ENCODE measurements around the gene PLA2G2D. TPM values are rescaled to one million over a fixed set of nuclear protein-coding genes. Genes with fewer than 3 reads are reported as not detected.

Gene PLA2G2D
- total and polyA plus RNA-seq, 7 experiments from 2014 or later = not detected

DNA sequence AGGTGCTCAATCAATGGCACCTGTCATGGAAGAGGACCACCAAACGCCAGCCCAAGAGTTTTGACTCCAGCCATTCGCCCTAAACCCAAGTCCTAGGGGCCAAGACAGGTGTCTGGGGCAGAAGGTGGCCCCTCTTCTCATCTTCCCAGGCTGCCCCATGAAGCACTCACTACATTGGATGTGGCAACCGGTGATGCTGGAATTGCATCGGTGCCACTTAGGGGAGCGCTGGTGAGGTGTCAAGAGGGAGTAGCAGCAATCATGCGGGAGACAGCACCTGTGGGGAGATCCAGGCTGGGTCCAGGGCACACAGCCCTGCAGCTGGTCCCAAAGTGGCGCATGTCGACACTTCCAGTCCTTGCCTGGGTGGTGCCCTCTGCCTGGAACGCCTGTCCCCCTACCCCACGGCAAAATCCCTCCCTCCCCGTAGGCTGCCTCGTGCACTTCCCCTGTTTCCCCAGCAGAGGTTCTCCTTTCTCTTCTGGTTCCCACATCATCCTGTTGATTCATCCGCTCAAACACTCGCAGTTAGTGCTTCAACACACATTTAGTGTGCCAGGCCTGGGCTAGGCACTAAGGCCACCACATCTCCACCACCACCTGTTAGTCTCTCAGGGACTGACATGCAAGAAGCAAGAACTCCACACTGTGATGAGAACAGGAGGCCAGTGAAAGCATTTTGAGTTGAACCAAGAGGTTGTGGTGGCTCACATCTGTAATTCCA lies 18.5 kb downstream of the PLA2G2D start:
- no peaks in the 10 kb centered on the region for H3K4me1 ChIP-seq (ENCODE audit: control insufficient read depth in 2 of 2, insufficient read depth in 2 of 2, low read length in 2 of 2)
- ChIA-PET POLR2A (no interaction called here), CTCF (interaction anchor here (1.3 kb wide), 1 partner anchor 95 kb away, joined by 4 read pairs; no protein-coding TSS in a partner anchor)
- no peak overlapping the region for H3K4me3 Mint-ChIP-seq
- peaks cover 0 to 3% of the 10 kb centered on the region in 2 donors for H3K27me3 ChIP-seq (ENCODE audit: control insufficient read depth in 2 of 2, insufficient read depth in 2 of 2, low read length in 2 of 2)
- intact Hi-C loops (cut with micrococcal nuclease) = loop anchor here (1.0 kb wide), 1 partner anchor 52 kb away; no protein-coding TSS in a partner anchor
- peaks cover 0 to 5% (median 0%) of the 10 kb centered on the region in 5 donors for H3K27me3 Mint-ChIP-seq
- H3K4me1 Mint-ChIP-seq = peaks cover 0 to 6% (median 0%) of the 10 kb centered on the region in 7 donors
- H3K9me3 Mint-ChIP-seq = no peaks in the 10 kb centered on the region
- DNase-seq (peak in 5 of 9 donors; percentile 5 to 34 (median 18)), ATAC-seq (peak; percentile 60)
- no peak overlapping the region for H3K27ac ChIP-seq (ENCODE audit: low read depth, low read length)
- no peak overlapping the region for H3K27ac Mint-ChIP-seq
- no peaks in the 10 kb centered on the region for H3K36me3 ChIP-seq (ENCODE audit: control insufficient read depth in 2 of 3, insufficient read depth in 3 of 3, low read length in 3 of 3)
- no peaks in the 10 kb centered on the region for H3K36me3 Mint-ChIP-seq
- H3K9me3 ChIP-seq (ENCODE audit: control insufficient read depth in 2 of 3, low read length in 3 of 3) = no peaks in the 10 kb centered on the region
- H3K4me3 ChIP-seq (ENCODE audit: low read length) = no peak overlapping the region

DNA sequence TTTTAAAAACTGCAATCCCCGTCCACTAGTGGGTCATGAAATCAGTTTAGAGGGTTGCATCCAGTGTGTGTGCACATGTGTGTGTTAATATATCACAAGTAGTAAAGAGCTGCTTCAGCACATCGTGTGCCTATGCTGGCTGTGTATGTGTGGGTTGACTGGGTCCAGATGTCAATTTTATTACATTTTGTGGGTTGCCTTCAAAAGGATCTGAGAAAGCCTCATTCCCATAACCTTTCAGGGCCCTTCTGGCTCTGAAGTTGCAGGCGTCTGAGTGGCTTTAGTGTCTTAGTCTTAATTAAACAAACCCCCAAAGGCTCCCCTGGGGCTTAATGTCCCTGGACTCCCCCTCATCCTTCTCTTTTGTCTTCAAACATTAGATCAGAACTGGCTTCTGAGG lies 19.8 kb downstream of the PLA2G2D start:
- no peak for ATAC-seq
- Mint-ChIP-seq H3K9me3 (no peaks in the 10 kb centered on the region), H3K27me3 (peaks cover 0 to 5% (median 0%) of the 10 kb centered on the region in 5 donors), H3K4me1 (peaks cover 0 to 6% (median 0%) of the 10 kb centered on the region in 7 donors), H3K27ac (no peak overlapping the region), H3K4me3 (no peak overlapping the region), H3K36me3 (no peaks in the 10 kb centered on the region)
- Histone ChIP-seq H3K9me3 (ENCODE audit: control insufficient read depth in 2 of 3, low read length in 3 of 3) (no peaks in the 10 kb centered on the region), H3K27ac (ENCODE audit: low read depth, low read length) (no peak overlapping the region), H3K36me3 (ENCODE audit: control insufficient read depth in 2 of 3, insufficient read depth in 3 of 3, low read length in 3 of 3) (no peaks in the 10 kb centered on the region), H3K4me3 (ENCODE audit: low read length) (no peak overlapping the region), H3K4me1 (ENCODE audit: control insufficient read depth in 2 of 2, insufficient read depth in 2 of 2, low read length in 2 of 2) (no peaks in the 10 kb centered on the region), H3K27me3 (ENCODE audit: control insufficient read depth in 2 of 2, insufficient read depth in 2 of 2, low read length in 2 of 2) (no peaks in the 10 kb centered on the region)
- ChIA-PET POLR2A (no interaction called here), CTCF (no interaction called here)
- no peak for DNase-seq
- intact Hi-C loops (cut with micrococcal nuclease) = no loop called here

DNA sequence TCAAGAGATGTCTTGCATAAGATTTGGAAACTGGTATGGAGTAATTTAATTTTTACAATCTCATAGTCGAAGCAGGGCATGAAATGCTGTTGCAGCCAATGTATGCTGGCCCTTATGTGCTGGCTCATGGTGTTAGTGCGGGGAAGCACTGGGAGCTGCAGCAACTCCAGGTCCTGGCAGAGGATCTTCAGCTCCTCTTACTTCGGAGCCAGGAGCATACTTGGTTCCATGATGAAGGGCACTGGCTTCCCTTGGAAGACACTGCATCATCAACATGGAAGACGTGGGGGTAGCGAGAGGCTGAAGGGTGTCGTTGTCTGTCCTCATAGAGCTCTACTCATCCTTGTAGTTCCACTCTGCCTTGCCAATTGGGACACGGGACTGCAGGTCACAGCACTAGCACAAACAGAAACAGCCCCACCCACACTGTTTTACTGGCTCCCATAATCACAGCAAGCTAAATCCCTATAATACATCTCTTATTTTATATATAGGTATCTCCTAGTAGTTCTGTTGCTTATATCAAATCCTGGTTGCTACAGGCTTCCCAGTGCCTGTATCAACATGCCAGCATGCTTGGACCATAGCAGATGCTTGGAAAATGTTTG lies 22.4 kb downstream of the PLA2G2D start:
- no peaks in the 10 kb centered on the region for H3K27me3 ChIP-seq (ENCODE audit: control insufficient read depth in 2 of 2, insufficient read depth in 2 of 2, low read length in 2 of 2)
- Mint-ChIP-seq H3K27me3 (peaks cover 0 to 12% (median 5%) of the 10 kb centered on the region in 5 donors), H3K36me3 (no peaks in the 10 kb centered on the region), H3K27ac (no peak overlapping the region), H3K4me3 (no peak overlapping the region), H3K4me1 (no peaks in the 10 kb centered on the region), H3K9me3 (no peaks in the 10 kb centered on the region)
- intact Hi-C loops (cut with micrococcal nuclease) = no loop called here
- no peaks in the 10 kb centered on the region for H3K36me3 ChIP-seq (ENCODE audit: control insufficient read depth in 2 of 3, insufficient read depth in 3 of 3, low read length in 3 of 3)
- no peaks in the 10 kb centered on the region for H3K4me1 ChIP-seq (ENCODE audit: control insufficient read depth in 2 of 2, insufficient read depth in 2 of 2, low read length in 2 of 2)
- H3K4me3 ChIP-seq (ENCODE audit: low read length) = no peak overlapping the region
- DNase-seq (no peak), ATAC-seq (no peak)
- no peak overlapping the region for H3K27ac ChIP-seq (ENCODE audit: low read depth, low read length)
- CTCF ChIA-PET = interaction anchor here (0.6 kb wide), 1 partner anchor 40 kb away, joined by 3 read pairs; no protein-coding TSS in a partner anchor
- H3K9me3 ChIP-seq (ENCODE audit: control insufficient read depth in 2 of 3, low read length in 3 of 3) = no peaks in the 10 kb centered on the region
- POLR2A ChIA-PET = no interaction called here

GRCh38 chr1:20095564-20096434 lies 23.5 kb downstream of the PLA2G2D start:
- H3K4me3 Mint-ChIP-seq = no peak overlapping the region
- H3K27me3 Mint-ChIP-seq = peaks cover 0 to 13% (median 5%) of the 10 kb centered on the region in 5 donors
- DNase-seq = no peak
- ChIA-PET CTCF (interaction anchor here (0.6 to 1.4 kb wide), 2 partner anchors 10 to 178 kb away, joined by 3 to 4 read pairs; no protein-coding TSS in a partner anchor), POLR2A (no interaction called here)
- no peak overlapping the region for H3K27ac ChIP-seq (ENCODE audit: low read depth, low read length)
- H3K4me3 ChIP-seq (ENCODE audit: low read length) = no peak overlapping the region
- no peak for ATAC-seq
- H3K9me3 ChIP-seq (ENCODE audit: control insufficient read depth in 2 of 3, low read length in 3 of 3) = no peaks in the 10 kb centered on the region
- no peaks in the 10 kb centered on the region for H3K27me3 ChIP-seq (ENCODE audit: control insufficient read depth in 2 of 2, insufficient read depth in 2 of 2, low read length in 2 of 2)
- H3K4me1 ChIP-seq (ENCODE audit: control insufficient read depth in 2 of 2, insufficient read depth in 2 of 2, low read length in 2 of 2) = no peaks in the 10 kb centered on the region
- no peaks in the 10 kb centered on the region for H3K36me3 Mint-ChIP-seq
- H3K9me3 Mint-ChIP-seq = no peaks in the 10 kb centered on the region
- no peaks in the 10 kb centered on the region for H3K36me3 ChIP-seq (ENCODE audit: control insufficient read depth in 2 of 3, insufficient read depth in 3 of 3, low read length in 3 of 3)
- no peaks in the 10 kb centered on the region for H3K4me1 Mint-ChIP-seq
- intact Hi-C loops (cut with micrococcal nuclease) = no loop called here
- H3K27ac Mint-ChIP-seq = no peak overlapping the region

DNA sequence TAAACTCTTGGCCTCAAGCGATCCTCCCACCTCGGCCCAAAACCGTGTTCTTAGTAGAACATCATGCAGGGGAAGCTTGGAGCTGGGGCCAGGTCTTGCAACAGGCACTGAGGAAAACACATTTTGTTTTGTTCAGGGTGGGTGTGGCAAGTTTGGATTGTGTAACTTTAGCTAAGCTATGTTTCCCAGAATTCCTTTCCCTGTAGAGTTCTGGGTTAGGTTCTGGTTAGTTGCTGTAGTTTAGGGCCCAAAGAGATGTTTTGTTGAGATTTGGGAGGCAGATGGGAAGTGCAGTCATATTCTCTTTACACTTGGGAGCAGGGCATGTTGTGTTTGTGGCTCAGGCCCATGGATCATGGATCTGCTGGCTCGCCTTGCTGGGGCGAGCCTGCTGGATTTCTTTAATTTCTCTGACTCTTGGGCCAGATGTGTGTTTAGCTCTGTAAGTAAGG lies 25.4 kb downstream of the PLA2G2D start:
- no peak overlapping the region for H3K4me3 ChIP-seq (ENCODE audit: low read length)
- ATAC-seq (no peak), DNase-seq (no peak)
- H3K27me3 ChIP-seq (ENCODE audit: control insufficient read depth in 2 of 2, insufficient read depth in 2 of 2, low read length in 2 of 2) = no peaks in the 10 kb centered on the region
- intact Hi-C loops (cut with micrococcal nuclease) = no loop called here
- CTCF ChIA-PET = interaction anchor here (0.6 kb wide), 2 partner anchors 54 to 58 kb away, joined by 3 read pairs; no protein-coding TSS in a partner anchor
- Mint-ChIP-seq H3K4me3 (no peak overlapping the region), H3K27me3 (peaks cover 0 to 22% (median 5%) of the 10 kb centered on the region in 5 donors), H3K36me3 (no peaks in the 10 kb centered on the region), H3K4me1 (no peaks in the 10 kb centered on the region), H3K9me3 (no peaks in the 10 kb centered on the region), H3K27ac (no peak overlapping the region)
- H3K4me1 ChIP-seq (ENCODE audit: control insufficient read depth in 2 of 2, insufficient read depth in 2 of 2, low read length in 2 of 2) = no peaks in the 10 kb centered on the region
- no peaks in the 10 kb centered on the region for H3K9me3 ChIP-seq (ENCODE audit: control insufficient read depth in 2 of 3, low read length in 3 of 3)
- no peak overlapping the region for H3K27ac ChIP-seq (ENCODE audit: low read depth, low read length)
- POLR2A ChIA-PET = no interaction called here
- H3K36me3 ChIP-seq (ENCODE audit: control insufficient read depth in 2 of 3, insufficient read depth in 3 of 3, low read length in 3 of 3) = no peaks in the 10 kb centered on the region

- no peaks in the 10 kb centered on the region for H3K36me3 ChIP-seq (ENCODE audit: control insufficient read depth in 2 of 3, insufficient read depth in 3 of 3, low read length in 3 of 3)
- POLR2A ChIA-PET = no interaction called here
- DNase-seq = no peak
- no peak overlapping the region for H3K27ac ChIP-seq (ENCODE audit: low read depth, low read length)
- peaks cover 0 to 22% (median 5%) of the 10 kb centered on the region in 5 donors for H3K27me3 Mint-ChIP-seq
- no peaks in the 10 kb centered on the region for H3K4me1 Mint-ChIP-seq
- no peaks in the 10 kb centered on the region for H3K9me3 ChIP-seq (ENCODE audit: control insufficient read depth in 2 of 3, low read length in 3 of 3)
- CTCF ChIA-PET = interaction anchor here (0.6 kb wide), 1 partner anchor 58 kb away, joined by 3 read pairs; no protein-coding TSS in a partner anchor
- ATAC-seq = no peak
- H3K4me3 ChIP-seq (ENCODE audit: low read length) = no peak overlapping the region
- H3K4me3 Mint-ChIP-seq = no peak overlapping the region
- H3K36me3 Mint-ChIP-seq = no peaks in the 10 kb centered on the region
- no peak overlapping the region for H3K27ac Mint-ChIP-seq
- H3K4me1 ChIP-seq (ENCODE audit: control insufficient read depth in 2 of 2, insufficient read depth in 2 of 2, low read length in 2 of 2) = no peaks in the 10 kb centered on the region
- intact Hi-C loops (cut with micrococcal nuclease) = no loop called here
- no peaks in the 10 kb centered on the region for H3K27me3 ChIP-seq (ENCODE audit: control insufficient read depth in 2 of 2, insufficient read depth in 2 of 2, low read length in 2 of 2)
- no peaks in the 10 kb centered on the region for H3K9me3 Mint-ChIP-seq
Observed at GRCh38 chr1:20093303-20093702, 26.0 kb downstream of the PLA2G2D start.

All from naive thymus-derived CD4-positive, alpha-beta T cell (primary cell).